GM19438 (cell line): ENCODE data around the gene KCNE4.

Experiments used
- ATAC-seq: cut with Tn5 transposase; IDR thresholded peaks from one replicate; pipeline ENCODE4 v1.9.1; 2021; ENCODE audit warnings: low read depth; ENCODE audit not compliant: unreplicated experiment

The KCNE4 gene

GRCh38 chr2:223082706-223083105, 30.7 kb downstream of the KCNE4 start:
- ATAC-seq = no peak

GRCh38 chr2:223083402-223084070, 31.5 kb downstream of the KCNE4 start:
- ATAC-seq = no peak

- ATAC-seq = no peak
Measured at GRCh38 chr2:223084873-223085272, 32.9 kb downstream of the KCNE4 start.

- no peak for ATAC-seq
Measured at GRCh38 chr2:223086370-223086981, 34.5 kb downstream of the KCNE4 start.

GRCh38 chr2:223087466-223087865, 35.5 kb downstream of the KCNE4 start:
- ATAC-seq = no peak

GRCh38 chr2:223088866-223089265, 36.9 kb downstream of the KCNE4 start:
- ATAC-seq = no peak

DNA sequence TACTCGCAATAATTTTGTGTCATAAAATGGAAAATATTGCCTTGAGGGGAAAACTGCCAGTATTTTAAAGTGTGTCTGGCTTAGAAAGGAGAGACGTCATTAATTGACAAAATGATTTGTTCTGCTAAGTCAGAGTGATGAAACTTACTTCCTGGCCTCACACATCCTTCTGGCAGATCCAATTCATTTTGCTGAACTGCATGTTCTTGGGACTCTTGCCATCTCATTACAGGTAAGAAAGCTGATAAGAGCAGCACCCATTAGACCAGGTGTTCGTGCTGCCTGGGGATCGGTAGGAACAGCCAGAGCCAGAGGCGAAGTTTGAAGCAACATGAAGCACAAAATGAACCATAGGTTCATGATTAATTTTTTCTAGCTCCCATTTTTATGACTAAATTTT, 38.0 kb downstream of the KCNE4 start:
- no peak for ATAC-seq

- ATAC-seq = no peak
Measured at GRCh38 chr2:223090540-223091235, 38.7 kb downstream of the KCNE4 start.

- ATAC-seq = no peak
Measured at GRCh38 chr2:223092667-223093066, 40.7 kb downstream of the KCNE4 start.

DNA sequence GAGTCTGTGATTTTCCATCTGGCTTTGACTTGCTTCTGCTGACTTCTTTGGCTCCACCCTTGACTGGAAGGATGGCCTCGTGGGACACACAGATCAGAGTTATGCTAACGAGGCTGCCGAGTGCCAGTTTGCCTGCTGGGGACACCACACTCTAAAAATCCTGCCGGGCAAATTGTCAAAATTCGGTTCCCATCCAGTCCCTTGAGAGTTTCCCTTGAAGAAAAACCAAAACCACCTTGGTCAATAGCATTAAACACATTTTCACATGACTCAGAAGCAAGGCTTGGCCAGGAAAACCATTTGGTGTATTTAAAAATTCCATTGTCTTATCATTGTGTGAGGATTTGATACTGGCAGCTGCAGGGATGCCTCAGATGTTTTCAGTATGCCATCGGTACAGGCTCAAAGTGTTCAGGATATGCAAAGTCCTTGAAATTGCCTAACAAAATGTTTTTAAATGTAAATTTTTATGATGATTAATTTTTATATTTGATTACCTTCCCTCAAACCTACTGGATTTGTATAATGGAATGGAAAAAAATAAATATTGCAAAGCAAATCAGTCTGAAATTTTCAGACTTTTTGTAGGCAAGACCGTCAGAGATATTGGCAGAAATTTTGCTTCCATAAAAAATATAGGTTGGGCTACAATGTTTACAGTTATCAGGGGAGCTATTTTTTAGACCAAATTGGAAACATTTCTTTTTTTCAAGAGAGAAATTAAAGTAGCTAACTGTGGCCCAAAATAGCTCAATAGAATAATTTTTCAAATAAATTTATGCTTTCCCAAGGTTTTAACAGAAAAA, 41.6 kb downstream of the KCNE4 start:
- ATAC-seq = no peak

DNA sequence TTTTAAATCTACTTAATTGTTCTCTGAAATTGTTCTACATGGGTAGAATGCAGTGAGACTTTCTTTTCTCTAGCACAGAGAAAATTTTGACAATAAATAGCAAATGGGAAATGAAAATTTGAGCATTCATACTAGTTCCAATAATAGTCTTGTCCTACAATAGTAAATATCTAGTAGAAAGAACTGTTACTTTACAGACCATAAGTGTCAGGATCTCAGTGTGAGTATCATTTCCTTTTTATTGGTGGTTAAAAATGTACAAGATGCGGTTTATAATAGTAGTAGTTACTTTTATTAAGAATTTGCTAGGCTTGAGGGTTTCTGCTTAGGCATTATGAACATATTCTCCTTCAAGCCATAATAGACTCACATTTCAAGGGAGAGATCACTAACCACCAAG, 43.2 kb downstream of the KCNE4 start:
- peak; percentile 54 for ATAC-seq

DNA sequence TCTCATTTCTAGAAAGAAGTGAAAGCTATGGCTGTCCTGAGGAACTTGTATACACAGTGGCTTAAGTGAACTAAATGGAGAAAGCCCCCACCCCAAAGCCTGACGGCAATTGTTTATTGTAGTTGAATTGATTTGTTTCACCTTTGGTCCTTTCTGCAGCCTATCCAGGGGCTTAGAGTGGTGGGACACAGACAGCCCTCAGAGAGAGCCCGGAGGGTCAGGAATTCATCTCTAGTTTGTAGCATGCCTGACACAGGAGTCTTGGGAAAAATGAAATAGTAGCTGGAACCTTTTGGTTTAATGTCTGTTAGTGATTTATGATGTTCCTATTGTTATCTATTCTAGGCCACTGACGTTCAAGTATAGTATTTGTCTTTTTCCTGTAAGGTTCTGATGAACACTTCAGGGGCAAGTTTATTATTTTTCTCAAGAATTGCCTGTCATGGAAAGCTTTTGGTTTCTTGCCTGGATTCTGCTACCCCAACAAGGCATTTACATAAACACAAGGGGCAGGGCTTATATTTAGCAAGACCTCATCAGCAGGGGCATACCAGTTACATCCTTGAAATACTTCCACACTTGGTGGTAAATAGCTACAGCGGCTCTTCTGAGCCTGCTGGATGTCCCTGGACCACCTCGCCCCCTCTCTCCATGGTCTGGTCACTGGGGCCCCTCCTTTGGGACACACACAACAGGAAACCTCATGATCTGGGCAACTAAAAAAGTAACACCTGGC, 44.4 kb downstream of the KCNE4 start:
- ATAC-seq = no peak

DNA sequence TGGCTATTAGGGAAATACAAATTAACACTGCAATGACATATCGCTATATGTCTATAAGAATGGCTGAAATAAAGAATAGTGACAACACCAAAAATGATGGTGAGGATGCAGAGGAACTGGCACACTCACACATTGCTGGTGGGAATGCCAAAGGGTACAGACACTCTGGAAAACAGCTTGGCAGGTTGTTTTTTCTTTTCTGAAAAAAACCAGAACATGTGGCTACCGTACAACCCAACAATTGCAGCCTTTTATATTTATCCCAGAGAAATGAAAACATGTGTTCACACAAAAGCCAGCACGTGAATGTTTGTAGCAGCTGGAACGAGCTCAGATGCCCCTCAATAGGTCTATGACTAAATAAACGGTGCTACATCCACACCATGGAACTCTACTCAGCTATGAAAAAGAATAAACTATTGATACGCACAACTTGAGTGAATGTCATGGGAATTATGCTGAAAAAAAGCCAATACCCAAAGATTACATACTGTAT, 45.9 kb downstream of the KCNE4 start:
- ATAC-seq = no peak

GRCh38 chr2:223099561-223099960, 47.6 kb downstream of the KCNE4 start:
- ATAC-seq = no peak

DNA sequence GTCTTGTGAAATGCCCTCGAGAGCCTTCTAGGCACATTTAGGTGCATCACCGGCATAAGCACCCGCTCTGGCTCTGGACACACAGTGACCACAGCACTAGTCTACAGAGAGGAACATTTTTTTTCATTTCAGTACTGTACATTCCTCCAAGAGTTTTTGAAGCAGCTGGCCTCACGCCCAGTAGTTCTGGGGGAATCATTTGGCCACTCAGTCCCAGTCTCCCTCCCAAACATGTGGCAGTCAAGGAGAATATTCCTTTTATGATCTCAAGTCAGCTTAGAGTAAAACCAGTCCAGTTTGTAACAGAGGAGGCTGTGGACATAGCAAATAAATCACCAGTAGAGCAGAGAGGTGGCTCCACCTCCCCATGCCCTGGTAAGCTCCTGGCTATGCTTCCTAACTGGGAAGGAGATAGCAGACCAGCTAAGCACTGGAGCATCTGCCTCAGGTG, 48.1 kb downstream of the KCNE4 start:
- ATAC-seq = no peak

GRCh38 chr2:223101340-223102039, 49.5 kb downstream of the KCNE4 start:
- peak; percentile 75 for ATAC-seq

DNA sequence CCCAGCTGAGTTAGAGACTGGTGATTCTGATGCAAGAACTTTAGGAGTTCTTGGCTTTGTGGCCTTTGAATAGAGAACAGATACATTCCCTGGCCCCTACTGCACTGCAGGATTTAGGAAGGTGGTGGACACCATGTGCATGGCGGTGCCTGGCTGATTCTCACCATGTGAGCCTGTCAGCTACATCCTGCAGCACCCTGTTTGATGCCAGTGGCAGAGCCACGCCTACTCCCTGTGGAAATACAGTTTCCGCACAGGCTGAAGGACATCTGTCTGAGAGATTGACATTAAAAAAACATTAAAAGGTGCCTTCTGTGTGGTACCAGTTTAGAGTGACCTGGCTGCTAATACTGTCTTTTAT, 50.0 kb downstream of the KCNE4 start:
- ATAC-seq = no peak

- no peak for ATAC-seq
Measured at GRCh38 chr2:223102450-223102849, 50.5 kb downstream of the KCNE4 start.

GRCh38 chr2:223104336-223105132, 52.5 kb downstream of the KCNE4 start:
- no peak for ATAC-seq
